IMR-90 (cell line): ENCODE results near the gene NAA38.

ENCODE experiments used
- CTCF ChIP-seq: conservative IDR thresholded peaks from 2 replicates; pipeline ENCODE4 v1.5.1; 2012; ENCODE audit warnings: mild to moderate bottlenecking, low read depth, low read length, improper control_type of control experiment
- RCOR1 ChIP-seq: IDR thresholded peaks from 2 replicates; pipeline ENCODE4 v1.6.1; 2012; ENCODE audit warnings: mild to moderate bottlenecking, low read length, improper control_type of control experiment; ENCODE audit not compliant: insufficient replicate concordance

GRCh38 chr17:7882068-7882467 lies 24.7 kb upstream of the NAA38 start:
- TF ChIP-seq RCOR1 (no peak), CTCF (no peak)
